Peyer's patch (tissue), 4 donors: ENCODE data around the gene ITPR1.

Experiments
- POLR2A ChIP-seq, 2 donors: fragments of 450-650 bp; IDR thresholded peaks; one replicate each; pipeline ENCODE4 v1.5.1; 2017; ENCODE audit warnings: antibody characterized with exemption in 2 of 2, mild to moderate bottlenecking in 2 of 2, moderate library complexity in 2 of 2
- TF ChIP-seq, protein P1 (sequence below), 6 experiments: fragments of 450-650 bp in 4 of 6; fragments of 200-600 bp in 2 of 6; sonication (generic) in 1 of 6; IDR thresholded peaks; one replicate each; pipeline ENCODE4 v1.5.1; 2017 to 2019; ENCODE audit warnings: antibody characterized with exemption in 6 of 6, mild to moderate bottlenecking in 3 of 6, moderate library complexity in 1 of 6

DNA sequence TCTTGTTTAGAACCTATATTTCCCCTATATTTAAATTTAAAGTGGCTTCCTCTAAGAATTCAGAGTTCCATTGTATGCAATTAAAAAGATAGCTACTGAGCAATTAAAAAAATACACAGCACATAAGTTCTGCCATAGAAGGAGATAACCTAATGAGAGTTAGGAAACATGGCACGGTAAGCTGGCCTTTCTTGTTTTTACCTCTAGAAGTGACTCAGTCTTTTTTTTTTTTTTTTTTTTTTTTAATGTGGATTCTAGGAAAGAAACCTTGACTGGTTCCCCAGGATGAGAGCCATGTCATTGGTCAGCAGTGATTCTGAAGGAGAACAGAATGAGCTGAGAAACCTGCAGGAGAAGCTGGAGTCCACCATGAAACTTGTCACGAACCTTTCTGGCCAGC lies 343.4 kb downstream of the ITPR1 start:
- TF ChIP-seq, protein P1, sequence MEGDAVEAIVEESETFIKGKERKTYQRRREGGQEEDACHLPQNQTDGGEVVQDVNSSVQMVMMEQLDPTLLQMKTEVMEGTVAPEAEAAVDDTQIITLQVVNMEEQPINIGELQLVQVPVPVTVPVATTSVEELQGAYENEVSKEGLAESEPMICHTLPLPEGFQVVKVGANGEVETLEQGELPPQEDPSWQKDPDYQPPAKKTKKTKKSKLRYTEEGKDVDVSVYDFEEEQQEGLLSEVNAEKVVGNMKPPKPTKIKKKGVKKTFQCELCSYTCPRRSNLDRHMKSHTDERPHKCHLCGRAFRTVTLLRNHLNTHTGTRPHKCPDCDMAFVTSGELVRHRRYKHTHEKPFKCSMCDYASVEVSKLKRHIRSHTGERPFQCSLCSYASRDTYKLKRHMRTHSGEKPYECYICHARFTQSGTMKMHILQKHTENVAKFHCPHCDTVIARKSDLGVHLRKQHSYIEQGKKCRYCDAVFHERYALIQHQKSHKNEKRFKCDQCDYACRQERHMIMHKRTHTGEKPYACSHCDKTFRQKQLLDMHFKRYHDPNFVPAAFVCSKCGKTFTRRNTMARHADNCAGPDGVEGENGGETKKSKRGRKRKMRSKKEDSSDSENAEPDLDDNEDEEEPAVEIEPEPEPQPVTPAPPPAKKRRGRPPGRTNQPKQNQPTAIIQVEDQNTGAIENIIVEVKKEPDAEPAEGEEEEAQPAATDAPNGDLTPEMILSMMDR (IDR thresholded peaks at IDR 0.05): no peak
- TF ChIP-seq POLR2A (IDR thresholded peaks at IDR 0.05): no peak
